ENCODE results near the gene FAM120B. TPM values are rescaled to one million over a fixed set of nuclear protein-coding genes. Genes with fewer than 3 reads are reported as not detected.

The FAM120B gene
- total and polyA plus RNA-seq, 2 of the 4 experiments (the other 2 are of a cell fraction): 15.3 to 28.0 TPM

- Histone ChIP-seq H4K20me1 (ENCODE audit: insufficient read depth, low read length) (no peaks in the 10 kb centered on the region), H2BK15ac (ENCODE audit: low read depth, low read length) (no peak overlapping the region), H3K4ac (ENCODE audit: low read depth, low read length) (no peak overlapping the region), H3K27me3 (ENCODE audit: control insufficient read depth, insufficient read depth, low read length) (no peaks in the 10 kb centered on the region), H3K4me1 (ENCODE audit: control insufficient read depth, insufficient read depth, low read length) (no peaks in the 10 kb centered on the region; the same call in 1 of the 2 replicates), H2AK9ac (replicated peaks; ENCODE audit: low read depth, low read length, poor library complexity) (no peak overlapping the region), H2BK120ac (ENCODE audit: low read depth, low read length) (no peak overlapping the region), H3K9me3 (ENCODE audit: control insufficient read depth, insufficient read depth, low read length) (no peaks in the 10 kb centered on the region), H3K9ac (ENCODE audit: low read depth, low read length) (no peak overlapping the region), H2BK5ac (ENCODE audit: low read depth, low read length, poor library complexity, severe bottlenecking) (no peak overlapping the region), H3K36me3 (ENCODE audit: control insufficient read depth, insufficient read depth, low read length) (peaks cover 17% of the 10 kb centered on the region), H4K91ac (ENCODE audit: insufficient read depth, low read depth, low read length) (no peak overlapping the region), H3K79me1 (ENCODE audit: low read depth in 1 of 2, low read length in 2 of 2) (peaks cover 7 to 13% of the 10 kb centered on the region in 2 experiments; a peak in 3 of 4 replicates), H3K23ac (ENCODE audit: low read depth, low read length) (no peak overlapping the region), H3K4me3 (ENCODE audit: insufficient read depth, low read depth, low read length) (no peak overlapping the region), H3K56ac (ENCODE audit: extremely low read depth, insufficient read depth, low read length) (no peak overlapping the region), H3K4me2 (ENCODE audit: low read depth, low read length) (no peak overlapping the region), H3K14ac (replicated peaks; ENCODE audit: low read depth, low read length) (no peak overlapping the region), H3K18ac (ENCODE audit: low read depth, low read length) (no peak overlapping the region), H2AK5ac (ENCODE audit: low read depth, low read length) (no peak overlapping the region), H4K8ac (ENCODE audit: low read depth in 2 of 2, low read length in 2 of 2) (no peak overlapping the region), H2AFZ (replicated peaks; ENCODE audit: low read length, poor library complexity) (no peak overlapping the region), H3K27ac (ENCODE audit: insufficient read depth, low read length) (no peak overlapping the region), H2BK20ac (ENCODE audit: low read depth, low read length) (no peak overlapping the region), H3K9me1 (ENCODE audit: insufficient read depth, low read length) (peaks cover 9% of the 10 kb centered on the region; the same call in 1 of the 2 replicates), H4K5ac (ENCODE audit: low read depth, low read length) (no peak overlapping the region)
- CTCF ChIA-PET: no interaction called here
- dilution Hi-C loops (cut with HindIII; ENCODE audit: low sequenced_read_pairs, unreplicated experiment) (no loop called here), intact Hi-C loops (cut with micrococcal nuclease) (no loop called here), in situ Hi-C loops (cut with MboI; ENCODE audit: low sequenced_read_pairs) (no loop called here)
- no peak for DNase-seq
- no peak for TF ChIP-seq CHD1 (IDR thresholded peaks at IDR 0.05; ENCODE audit: low read depth, low read length)
- no CpG with 5 or more reads among the region's 5 CpGs for WGBS, 2 experiments (ENCODE audit: extremely low coverage in 2 of 2, insufficient read length in 1 of 2)
- POLR2A ChIA-PET (ENCODE audit: unreplicated experiment): no interaction called here
- no peak for ATAC-seq (ENCODE audit: low read depth)
- BruUV-seq (replicated peaks): no TSS peak
These were observed 62.8 kb downstream of the FAM120B start for GRCh38 chr6:170369403-170369802.
